Gastrocnemius medialis (tissue), 4 donors: Measurements from ENCODE around the gene SND1. TPM values are rescaled to one million over a fixed set of nuclear protein-coding genes. Genes with fewer than 3 reads are reported as not detected.

ENCODE experiments used
- ATAC-seq, 2 donors: fragments of 150-250 bp; one replicate each; pipeline ENCODE4 v1.9.1; 2016
- DNase-seq, 2 donors: peaks; one replicate each; pipeline ENCODE4 v3.0.0-alpha.2; 2019
- H3K27ac ChIP-seq, 4 donors: fragments of 200-600 bp; sonication (generic); 1 replicate in 1 of 4; 2 replicates in 3 of 4; pipeline ENCODE4 v1.5.1; 2016 to 2018; ENCODE audit warnings: mild to moderate bottlenecking in 2 of 4, moderate library complexity in 1 of 4
- H3K27me3 ChIP-seq, 3 donors: fragments of 200-600 bp; sonication (generic) in 2 of 3; 1 replicate in 1 of 3; 2 replicates in 2 of 3; pipeline versions ENCODE4 v1.5.1 to v1.6.0; 2016 to 2019; ENCODE audit warnings: mild to moderate bottlenecking in 1 of 3, moderate library complexity in 1 of 3
- H3K36me3 ChIP-seq, 2 donors: fragments of 200-600 bp; sonication (generic) in 1 of 2; one replicate each; pipeline ENCODE4 v1.5.1; 2017 to 2018
- H3K4me1 ChIP-seq, 2 donors: fragments of 200-600 bp; sonication (generic) in 1 of 2; one replicate each; pipeline ENCODE4 v1.5.1; 2016 to 2017; ENCODE audit warnings: mild to moderate bottlenecking in 2 of 2
- H3K4me3 ChIP-seq, 4 donors: fragments of 200-600 bp; sonication (generic) in 3 of 4; 1 replicate in 1 of 4; 2 replicates in 3 of 4; pipeline ENCODE4 v1.5.1; 2016 to 2019; ENCODE audit warnings: mild to moderate bottlenecking in 2 of 4
- H3K9me3 ChIP-seq, 3 donors: fragments of 200-600 bp; sonication (generic) in 2 of 3; 1 replicate in 1 of 3; 2 replicates in 2 of 3; pipeline ENCODE4 v1.5.1; 2016 to 2019
- POLR2A ChIP-seq, 2 donors: fragments of 450-650 bp; IDR thresholded peaks; one replicate each; pipeline ENCODE4 v1.6.1; 2017; ENCODE audit warnings: antibody characterized with exemption in 2 of 2, mild to moderate bottlenecking in 2 of 2, moderate library complexity in 2 of 2
- in situ Hi-C, 4 donors: fragments of 200-750 bp; cut with MboI; loops; one replicate each; pipeline versions ENCODE4 v1.15.0 to v1.8.0; 2017; ENCODE audit warnings: low sequenced_read_pairs in 4 of 4
- intact Hi-C: fragments of 100-400 bp; cut with DNase I; formaldehyde crosslinking; loops from one replicate; pipeline ENCODE4 v1.15.1; 2023; ENCODE audit warnings: low total_unique reads
- total RNA-seq, 4 donors: library from RNA; depleted of rRNA; stranded (reverse); fragments of >200 nt; gene quantifications; one replicate each; pipeline versions ENCODE4 v1.1.0 to v1.2.3, GENCODE V29; 2016
- TF ChIP-seq, protein P1 (sequence below), 5 experiments: fragments of 450-650 bp in 3 of 5; fragments of 200-600 bp in 2 of 5; sonication (generic) in 2 of 5; IDR thresholded peaks in 4 of 5; conservative IDR thresholded peaks in 1 of 5; 1 replicate in 4 of 5; 2 replicates in 1 of 5; pipeline ENCODE4 v1.5.1; 2016 to 2019; ENCODE audit warnings: antibody characterized with exemption in 5 of 5, mild to moderate bottlenecking in 3 of 5, moderate library complexity in 3 of 5

Gene SND1
- total RNA-seq, 4 donors from 2014 or later: 30.4 to 73.0 (median 50.3) TPM

DNA sequence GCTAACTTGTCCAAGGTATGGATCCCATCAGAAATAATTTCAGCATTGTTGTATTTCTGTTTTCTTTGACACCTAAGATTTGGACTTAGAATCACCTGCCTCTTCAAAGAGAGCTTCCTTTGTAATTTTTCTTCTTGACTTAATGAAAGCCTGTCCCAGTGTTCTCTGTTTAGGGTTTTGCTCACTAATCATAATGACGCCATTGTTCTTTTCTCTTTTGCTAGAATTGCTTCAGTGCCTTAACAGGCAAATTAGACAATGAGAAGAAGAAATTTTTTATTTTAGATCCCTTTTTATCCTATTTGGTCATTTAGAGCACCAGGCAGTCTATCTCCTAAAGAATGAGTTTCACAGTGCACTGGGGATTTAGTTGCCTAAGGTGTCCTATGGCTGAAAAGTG, 128.5 kb downstream of the SND1 start:
- TF ChIP-seq POLR2A (IDR thresholded peaks at IDR 0.05): no peak
- TF ChIP-seq, protein P1, sequence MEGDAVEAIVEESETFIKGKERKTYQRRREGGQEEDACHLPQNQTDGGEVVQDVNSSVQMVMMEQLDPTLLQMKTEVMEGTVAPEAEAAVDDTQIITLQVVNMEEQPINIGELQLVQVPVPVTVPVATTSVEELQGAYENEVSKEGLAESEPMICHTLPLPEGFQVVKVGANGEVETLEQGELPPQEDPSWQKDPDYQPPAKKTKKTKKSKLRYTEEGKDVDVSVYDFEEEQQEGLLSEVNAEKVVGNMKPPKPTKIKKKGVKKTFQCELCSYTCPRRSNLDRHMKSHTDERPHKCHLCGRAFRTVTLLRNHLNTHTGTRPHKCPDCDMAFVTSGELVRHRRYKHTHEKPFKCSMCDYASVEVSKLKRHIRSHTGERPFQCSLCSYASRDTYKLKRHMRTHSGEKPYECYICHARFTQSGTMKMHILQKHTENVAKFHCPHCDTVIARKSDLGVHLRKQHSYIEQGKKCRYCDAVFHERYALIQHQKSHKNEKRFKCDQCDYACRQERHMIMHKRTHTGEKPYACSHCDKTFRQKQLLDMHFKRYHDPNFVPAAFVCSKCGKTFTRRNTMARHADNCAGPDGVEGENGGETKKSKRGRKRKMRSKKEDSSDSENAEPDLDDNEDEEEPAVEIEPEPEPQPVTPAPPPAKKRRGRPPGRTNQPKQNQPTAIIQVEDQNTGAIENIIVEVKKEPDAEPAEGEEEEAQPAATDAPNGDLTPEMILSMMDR (IDR thresholded peaks at IDR 0.05 in 4 of 5, conservative IDR thresholded peaks at IDR 0.05 in 1 of 5): no peak
- no peak for ATAC-seq
- in situ Hi-C loops (no loop called here), intact Hi-C loops (no loop called here)
- no peak overlapping the region for H3K27ac ChIP-seq
- no peaks in the 10 kb centered on the region for H3K36me3 ChIP-seq
- H3K9me3 ChIP-seq: no peaks in the 10 kb centered on the region
- no peak overlapping the region for H3K4me3 ChIP-seq
- DNase-seq: no peak
- no peaks in the 10 kb centered on the region for H3K27me3 ChIP-seq
- H3K4me1 ChIP-seq: peaks cover 11 to 15% of the 10 kb centered on the region in 2 donors

DNA sequence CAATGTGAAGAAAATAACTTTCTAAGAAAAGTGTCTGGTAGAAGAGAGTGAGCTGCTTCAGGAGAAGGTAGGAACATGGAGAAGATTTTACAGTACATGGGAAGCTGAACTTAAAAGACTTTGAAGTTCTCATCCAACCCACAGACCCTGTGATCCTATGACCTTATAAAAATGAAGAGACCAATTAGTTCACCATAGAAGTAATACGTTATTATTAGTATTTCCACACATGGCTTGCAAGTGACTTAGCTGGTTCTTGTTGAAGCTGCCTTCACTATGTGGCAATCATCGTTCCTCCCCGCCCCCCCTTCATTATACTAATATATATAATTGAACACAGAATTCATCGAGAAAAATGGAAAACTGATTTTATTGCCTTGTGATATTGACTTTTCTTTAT, 129.1 kb downstream of the SND1 start:
- H3K4me3 ChIP-seq: no peak overlapping the region

DNA sequence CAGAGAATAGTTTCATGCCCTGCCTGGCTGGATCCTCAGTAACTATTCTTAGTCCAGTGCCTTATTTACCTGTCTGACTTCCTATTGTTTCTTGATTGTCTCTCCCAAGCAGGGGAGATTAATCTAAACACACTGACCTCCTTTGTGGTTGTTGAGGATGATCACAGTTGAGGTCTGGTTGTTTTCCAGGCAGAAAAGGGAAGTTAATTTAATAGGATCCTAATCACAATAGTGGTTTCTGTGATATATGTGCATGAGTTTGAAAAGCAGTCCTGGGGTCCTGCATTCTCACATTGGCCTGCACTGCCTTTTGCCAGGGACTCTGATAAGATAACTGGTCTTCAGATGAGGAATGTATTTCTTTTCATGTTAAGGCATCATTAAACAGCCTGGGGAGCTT, 130.1 kb downstream of the SND1 start:
- no peak for DNase-seq
- intact Hi-C loops: no loop called here

More for the DNA sequence above, 129.1 kb downstream of the SND1 start:
- H3K4me1 ChIP-seq: peaks cover 11 to 15% of the 10 kb centered on the region in 2 donors
- no peaks in the 10 kb centered on the region for H3K27me3 ChIP-seq
- no peaks in the 10 kb centered on the region for H3K9me3 ChIP-seq
- TF ChIP-seq, protein P1 (IDR thresholded peaks at IDR 0.05 in 4 of 5, conservative IDR thresholded peaks at IDR 0.05 in 1 of 5): no peak
- TF ChIP-seq POLR2A (IDR thresholded peaks at IDR 0.05): no peak
- intact Hi-C loops (no loop called here), in situ Hi-C loops (no loop called here)
- no peak for DNase-seq
- H3K27ac ChIP-seq: no peak overlapping the region
- no peaks in the 10 kb centered on the region for H3K36me3 ChIP-seq
- no peak for ATAC-seq

DNA sequence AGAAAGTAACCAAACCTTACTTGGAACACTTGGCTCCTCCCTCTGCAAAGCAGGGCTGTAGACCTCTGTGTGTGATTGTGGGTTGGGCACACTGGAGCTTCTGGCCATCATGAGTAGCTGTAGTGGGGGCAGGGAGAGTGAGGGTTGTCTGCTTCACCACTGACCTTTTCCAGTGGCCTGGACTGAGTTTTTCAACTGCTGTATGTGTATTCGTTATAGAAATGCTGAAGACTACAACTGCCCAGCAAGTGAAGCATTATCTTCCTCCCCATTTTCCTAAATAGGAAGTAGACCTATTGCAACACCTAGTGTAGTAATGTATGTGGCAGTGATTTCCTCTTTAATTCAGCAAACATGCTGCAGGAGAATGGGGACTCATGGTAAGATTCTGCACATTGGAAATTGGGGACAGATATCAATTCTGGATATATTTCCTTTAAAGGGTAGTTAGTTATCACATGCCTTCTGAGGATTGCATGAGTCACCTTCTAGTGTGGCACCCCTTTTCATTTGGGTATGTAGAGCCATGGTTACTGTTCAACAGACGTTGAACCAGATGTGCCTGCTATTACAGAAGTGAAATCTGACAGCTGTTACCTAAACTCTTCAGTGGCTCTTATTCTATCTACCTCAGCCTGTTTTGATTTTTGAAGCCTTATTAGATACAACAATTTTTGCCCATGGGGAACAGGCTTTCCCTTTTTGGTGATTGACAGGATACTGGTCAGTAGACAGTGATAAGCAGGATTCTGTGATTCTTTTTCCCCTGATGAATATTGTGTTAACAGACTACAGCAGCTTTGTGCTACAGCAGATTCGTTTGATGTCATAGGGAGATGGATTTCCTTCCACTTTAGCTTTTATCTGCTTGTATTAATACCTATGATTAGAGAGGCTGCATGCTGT, 130.9 kb downstream of the SND1 start:
- no peak for ATAC-seq
- H3K27me3 ChIP-seq: no peaks in the 10 kb centered on the region
- H3K9me3 ChIP-seq: no peaks in the 10 kb centered on the region
- intact Hi-C loops (no loop called here), in situ Hi-C loops (no loop called here)
- TF ChIP-seq, protein P1 (IDR thresholded peaks at IDR 0.05 in 4 of 5, conservative IDR thresholded peaks at IDR 0.05 in 1 of 5): no peak
- no peak for TF ChIP-seq POLR2A (IDR thresholded peaks at IDR 0.05)
- H3K36me3 ChIP-seq: no peaks in the 10 kb centered on the region
- H3K4me3 ChIP-seq: no peak overlapping the region
- no peak for DNase-seq
- peaks cover 11 to 15% of the 10 kb centered on the region in 2 donors for H3K4me1 ChIP-seq
- no peak overlapping the region for H3K27ac ChIP-seq

More for the DNA sequence above, 130.1 kb downstream of the SND1 start:
- no peaks in the 10 kb centered on the region for H3K9me3 ChIP-seq
- ATAC-seq: no peak
- no peak overlapping the region for H3K27ac ChIP-seq
- H3K4me3 ChIP-seq: no peak overlapping the region
- in situ Hi-C loops: no loop called here
- TF ChIP-seq POLR2A (IDR thresholded peaks at IDR 0.05): no peak
- TF ChIP-seq, protein P1 (IDR thresholded peaks at IDR 0.05 in 4 of 5, conservative IDR thresholded peaks at IDR 0.05 in 1 of 5): no peak
- H3K4me1 ChIP-seq: peaks cover 11 to 15% of the 10 kb centered on the region in 2 donors
- H3K36me3 ChIP-seq: no peaks in the 10 kb centered on the region
- no peaks in the 10 kb centered on the region for H3K27me3 ChIP-seq
